Astrocyte (in vitro differentiated cells and primary cell): ENCODE measurements around the gene ANXA2R. TPM values are rescaled to one million over a fixed set of nuclear protein-coding genes. Genes with fewer than 3 reads are reported as not detected.
A peak's percentile ranks its signal among the peaks of the same experiment; 100 is the strongest.
"Not testable (repeated sequence)": the region's sequence is repeated elsewhere in the genome, so short reads cannot be mapped to it uniquely, and the experiment has no call there.

Experiments used
- DNase-seq: peaks from one replicate; pipeline ENCODE4 v3.0.0-alpha.2; 2010; ENCODE audit warnings: low read depth
- FAIRE-seq: peaks from 2 replicates; lab custom pipeline; 2011; peaks lifted over from hg19 to GRCh38; lab: Jason Lieb, UNC
- H2AFZ ChIP-seq: 2 replicates; pipeline ENCODE4 v1.6.0; 2012; ENCODE audit warnings: low read depth, low read length, inconsistent platforms
- H3K27ac ChIP-seq: 2 replicates; pipeline ENCODE4 v1.5.1; 2011; ENCODE audit warnings: low read depth, low read length, inconsistent platforms
- H3K27me3 ChIP-seq: 2 replicates; pipeline ENCODE4 v1.6.0; 2011; ENCODE audit warnings: low read length, inconsistent platforms; ENCODE audit not compliant: insufficient read depth
- H3K36me3 ChIP-seq: 2 replicates; pipeline ENCODE4 v1.5.1; 2011; ENCODE audit warnings: low read length, inconsistent platforms; ENCODE audit not compliant: insufficient read depth
- H3K4me1 ChIP-seq: 2 replicates; pipeline ENCODE4 v1.5.1; 2011; ENCODE audit warnings: low read length, inconsistent platforms; ENCODE audit not compliant: insufficient read depth
- H3K4me2 ChIP-seq: 2 replicates; pipeline ENCODE4 v1.6.0; 2012; ENCODE audit warnings: low read length, inconsistent platforms
- H3K4me3 ChIP-seq: 2 replicates; pipeline ENCODE4 v1.5.1; 2011; ENCODE audit warnings: low read depth, mild to moderate bottlenecking, low read length, inconsistent platforms; ENCODE audit not compliant: insufficient read depth
- H3K79me2 ChIP-seq: 2 replicates; pipeline ENCODE4 v1.6.0; 2012; ENCODE audit warnings: mild to moderate bottlenecking, low read length, inconsistent platforms; ENCODE audit not compliant: insufficient read depth
- H3K9ac ChIP-seq: 2 replicates; pipeline ENCODE4 v1.6.0; 2012; ENCODE audit warnings: mild to moderate bottlenecking, low read length, inconsistent platforms
- H3K9me3 ChIP-seq: 2 replicates; pipeline ENCODE4 v1.5.1; 2012; ENCODE audit warnings: low read depth, mild to moderate bottlenecking, low read length, inconsistent platforms; ENCODE audit not compliant: insufficient read depth
- H4K20me1 ChIP-seq: 2 replicates; pipeline ENCODE4 v1.6.0; 2012; ENCODE audit warnings: low read length, inconsistent platforms; ENCODE audit not compliant: insufficient read depth
- H3K27ac Mint-ChIP-seq: one replicate; pipeline ENCODE4 v1.8.0; 2021; ENCODE audit warnings: mild to moderate bottlenecking, mixed read lengths; ENCODE audit not compliant: unreplicated experiment
- H3K27me3 Mint-ChIP-seq: one replicate; pipeline ENCODE4 v1.8.0; 2021; ENCODE audit warnings: low read depth, mixed read lengths; ENCODE audit not compliant: unreplicated experiment
- H3K36me3 Mint-ChIP-seq: one replicate; pipeline ENCODE4 v1.8.0; 2021; ENCODE audit warnings: low read depth, mixed read lengths; ENCODE audit not compliant: unreplicated experiment
- H3K4me1 Mint-ChIP-seq: one replicate; pipeline ENCODE4 v1.8.0; 2021; ENCODE audit warnings: low read depth, mixed read lengths; ENCODE audit not compliant: unreplicated experiment
- H3K4me3 Mint-ChIP-seq: one replicate; pipeline ENCODE4 v1.8.0; 2021; ENCODE audit warnings: mild to moderate bottlenecking, moderate library complexity, mixed read lengths; ENCODE audit not compliant: unreplicated experiment
- H3K9me3 Mint-ChIP-seq: one replicate; pipeline ENCODE4 v1.8.0; 2021; ENCODE audit warnings: mild to moderate bottlenecking, mixed read lengths; ENCODE audit not compliant: unreplicated experiment
- EZH2 ChIP-seq: IDR thresholded peaks from 2 replicates; pipeline ENCODE4 v1.6.1; 2012; ENCODE audit warnings: mild to moderate bottlenecking, low read length, inconsistent platforms; ENCODE audit not compliant: insufficient read depth
- total RNA-seq: library from RNA; stranded (reverse); gene quantifications from 2 replicates; pipeline ENCODE4 v1.2.1, GENCODE V29; 2021
- TF ChIP-seq, protein P1 (sequence below): IDR thresholded peaks from 2 replicates; pipeline ENCODE4 v1.5.1; 2011; ENCODE audit warnings: low read depth, mild to moderate bottlenecking, inconsistent platforms, low read length, moderate library complexity; ENCODE audit not compliant: insufficient read depth

ANXA2R gene
- total RNA-seq, 1 donor from 2014 or later: 0.50 TPM

DNA sequence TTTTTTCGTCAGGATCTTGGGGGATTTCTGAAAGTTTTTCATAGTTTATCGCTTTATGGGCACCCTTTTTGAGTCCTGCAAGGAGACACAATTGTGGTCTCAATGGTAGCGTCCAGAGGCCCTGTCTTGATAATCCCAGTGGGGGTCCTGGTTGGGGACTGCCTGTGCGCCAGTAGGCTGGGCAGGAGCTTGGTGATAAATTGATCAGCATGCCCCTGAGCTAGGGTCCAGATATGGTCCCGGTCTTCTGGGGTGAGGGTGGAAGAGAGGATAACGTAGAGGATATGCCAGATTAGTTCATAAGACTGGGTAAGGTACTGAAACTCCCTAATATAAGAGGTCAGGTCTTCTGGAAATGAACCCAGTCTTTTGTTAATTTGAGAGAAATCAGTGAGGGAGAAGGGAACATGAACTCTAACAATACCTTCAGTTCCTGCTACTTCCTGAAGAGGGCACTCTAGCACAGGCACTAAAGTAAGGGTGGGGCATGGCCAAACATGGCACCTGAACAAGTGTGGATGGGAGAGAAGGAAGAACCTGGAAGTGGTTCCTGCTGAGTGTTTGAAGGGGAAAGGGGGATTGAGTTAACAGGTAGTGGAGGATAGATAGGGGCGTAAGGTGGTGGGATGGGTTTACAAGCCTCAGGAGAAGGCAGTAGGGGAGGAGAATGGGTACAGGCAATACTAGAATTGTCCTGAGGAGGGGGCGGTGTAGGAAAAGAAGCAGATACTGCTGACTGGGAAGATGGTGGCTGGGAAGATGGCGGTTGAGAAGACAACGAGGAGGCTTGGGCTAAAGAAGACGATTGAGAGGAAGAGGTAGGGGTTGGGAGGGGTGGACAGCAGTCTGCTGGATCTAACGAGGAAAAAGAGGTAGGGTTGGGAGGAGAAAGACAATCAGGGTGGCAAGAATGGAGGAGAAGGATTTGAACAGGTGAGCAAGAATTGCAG lies 33.8 kb upstream of the ANXA2R start:
- no peak overlapping the region for H3K27ac ChIP-seq
- peaks cover 12% of the 10 kb centered on the region for H3K36me3 ChIP-seq
- TF ChIP-seq, protein P1, sequence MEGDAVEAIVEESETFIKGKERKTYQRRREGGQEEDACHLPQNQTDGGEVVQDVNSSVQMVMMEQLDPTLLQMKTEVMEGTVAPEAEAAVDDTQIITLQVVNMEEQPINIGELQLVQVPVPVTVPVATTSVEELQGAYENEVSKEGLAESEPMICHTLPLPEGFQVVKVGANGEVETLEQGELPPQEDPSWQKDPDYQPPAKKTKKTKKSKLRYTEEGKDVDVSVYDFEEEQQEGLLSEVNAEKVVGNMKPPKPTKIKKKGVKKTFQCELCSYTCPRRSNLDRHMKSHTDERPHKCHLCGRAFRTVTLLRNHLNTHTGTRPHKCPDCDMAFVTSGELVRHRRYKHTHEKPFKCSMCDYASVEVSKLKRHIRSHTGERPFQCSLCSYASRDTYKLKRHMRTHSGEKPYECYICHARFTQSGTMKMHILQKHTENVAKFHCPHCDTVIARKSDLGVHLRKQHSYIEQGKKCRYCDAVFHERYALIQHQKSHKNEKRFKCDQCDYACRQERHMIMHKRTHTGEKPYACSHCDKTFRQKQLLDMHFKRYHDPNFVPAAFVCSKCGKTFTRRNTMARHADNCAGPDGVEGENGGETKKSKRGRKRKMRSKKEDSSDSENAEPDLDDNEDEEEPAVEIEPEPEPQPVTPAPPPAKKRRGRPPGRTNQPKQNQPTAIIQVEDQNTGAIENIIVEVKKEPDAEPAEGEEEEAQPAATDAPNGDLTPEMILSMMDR: peak; percentile 38
- TF ChIP-seq EZH2: no peak
- H3K9me3 ChIP-seq: no peaks in the 10 kb centered on the region
- Mint-ChIP-seq H3K4me3 (no peak overlapping the region), H3K4me1 (peaks cover 18% of the 10 kb centered on the region), H3K27ac (no peak overlapping the region), H3K27me3 (no peaks in the 10 kb centered on the region), H3K36me3 (peaks cover 23% of the 10 kb centered on the region), H3K9me3 (no peaks in the 10 kb centered on the region)
- no peaks in the 10 kb centered on the region for H3K27me3 ChIP-seq
- DNase-seq (no peak), FAIRE-seq (no peak)
- H3K4me3 ChIP-seq: no peak overlapping the region
- H3K9ac ChIP-seq: no peak overlapping the region
- H3K4me2 ChIP-seq: no peak overlapping the region
- no peaks in the 10 kb centered on the region for H3K4me1 ChIP-seq
- H3K79me2 ChIP-seq: peaks cover 42% of the 10 kb centered on the region
- peaks cover 4% of the 10 kb centered on the region for H4K20me1 ChIP-seq
- H2AFZ ChIP-seq: no peak overlapping the region

DNA sequence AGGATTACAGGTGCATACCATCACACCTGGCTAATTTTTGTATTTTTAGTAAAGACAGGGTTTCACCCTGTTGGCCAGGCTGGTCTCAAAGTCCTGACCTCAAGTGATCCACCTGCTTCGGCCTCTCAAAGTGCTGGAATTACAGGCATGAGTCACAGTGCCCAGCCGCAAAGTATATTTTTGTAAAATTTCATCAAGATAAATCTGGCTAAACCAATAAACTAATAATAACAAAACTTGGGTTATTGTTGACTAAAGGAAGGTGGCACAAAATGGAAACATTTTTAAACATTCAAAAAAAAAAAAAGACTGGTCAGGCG lies 29.2 kb upstream of the ANXA2R start:
- peak overlapping the region; percentile 97 for H3K4me3 Mint-ChIP-seq
- not testable (repeated sequence) for H3K9me3 ChIP-seq, H3K27me3 Mint-ChIP-seq, H3K4me3 ChIP-seq, H3K27me3 ChIP-seq, H3K27ac Mint-ChIP-seq, FAIRE-seq, H3K9ac ChIP-seq, H2AFZ ChIP-seq, H3K27ac ChIP-seq, H4K20me1 ChIP-seq, DNase-seq, H3K9me3 Mint-ChIP-seq
- H3K4me1 Mint-ChIP-seq: peaks cover 18% of the 10 kb centered on the region
- peaks cover 74% of the 10 kb centered on the region for H3K79me2 ChIP-seq
- peak overlapping the region; percentile 89 for H3K4me2 ChIP-seq
- peaks cover 12% of the 10 kb centered on the region for H3K36me3 ChIP-seq
- H3K4me1 ChIP-seq: peaks cover 11% of the 10 kb centered on the region
- H3K36me3 Mint-ChIP-seq: peaks cover 21% of the 10 kb centered on the region

DNA sequence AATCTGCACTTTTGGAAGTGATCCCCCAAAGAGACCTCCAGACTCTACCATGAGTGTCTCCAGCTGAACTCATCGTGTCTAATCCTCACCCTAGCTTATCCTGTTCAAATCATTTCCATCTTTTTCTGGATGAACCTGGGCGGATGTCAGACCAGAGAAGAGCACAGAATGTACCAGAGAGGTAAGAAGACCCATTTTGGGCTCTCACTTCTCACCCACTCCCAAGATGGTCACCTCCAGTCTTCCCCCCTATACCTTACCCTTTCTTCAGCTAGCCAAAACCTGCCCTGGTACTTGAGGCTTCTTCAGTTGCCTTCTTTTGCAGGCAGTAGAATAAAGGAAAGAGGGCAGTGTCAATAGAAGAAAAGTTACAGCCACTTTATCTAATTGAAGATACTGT lies 27.9 kb upstream of the ANXA2R start:
- Histone ChIP-seq H3K27ac (peak overlapping the region; percentile 97), H3K4me2 (peak overlapping the region; percentile 89), H2AFZ (no peak overlapping the region), H3K79me2 (peaks cover 79% of the 10 kb centered on the region), H3K4me3 (peak overlapping the region; percentile 79), H3K27me3 (no peaks in the 10 kb centered on the region), H3K4me1 (peaks cover 19% of the 10 kb centered on the region), H3K9ac (peak overlapping the region; percentile 97), H3K36me3 (peaks cover 12% of the 10 kb centered on the region), H4K20me1 (no peaks in the 10 kb centered on the region), H3K9me3 (no peaks in the 10 kb centered on the region)
- FAIRE-seq (no peak), DNase-seq (no peak)
- Mint-ChIP-seq H3K4me1 (peaks cover 19% of the 10 kb centered on the region), H3K9me3 (no peaks in the 10 kb centered on the region), H3K36me3 (peaks cover 13% of the 10 kb centered on the region), H3K27me3 (no peaks in the 10 kb centered on the region), H3K27ac (peak overlapping the region; percentile 98), H3K4me3 (peak overlapping the region; percentile 97)
- TF ChIP-seq, protein P1: no peak
- TF ChIP-seq EZH2: no peak
